NCI-H2029 treated with DMSO at 0.1 percent for 48 hours (cell line): Measurements from ENCODE around the gene GAS7.

ENCODE experiments used
- DNase-seq: peaks from one replicate; lab custom pipeline; 2025; lab: John Stamatoyannopoulos, UW

The GAS7 gene

GRCh38 chr17:10200016-10200415 lies 1.6 kb upstream of the GAS7 start:
- DNase-seq: no peak

- DNase-seq: no peak
Measured at GRCh38 chr17:10197721-10198508, 491 bp downstream of the GAS7 start.

GRCh38 chr17:10197362-10197720 lies 1.1 kb downstream of the GAS7 start:
- DNase-seq: no peak

- DNase-seq: no peak
Measured at GRCh38 chr17:10196941-10197340, 1.5 kb downstream of the GAS7 start.

GRCh38 chr17:10196384-10196895 lies 2.0 kb downstream of the GAS7 start:
- DNase-seq: no peak

GRCh38 chr17:10195090-10195805 lies 3.2 kb downstream of the GAS7 start:
- no peak for DNase-seq

- no peak for DNase-seq
Measured at GRCh38 chr17:10193632-10194031, 4.8 kb downstream of the GAS7 start.

- no peak for DNase-seq
Measured at GRCh38 chr17:10192972-10193371, 5.4 kb downstream of the GAS7 start.

- DNase-seq: no peak
Measured at GRCh38 chr17:10192461-10192860, 5.9 kb downstream of the GAS7 start.

- DNase-seq: no peak
Measured at GRCh38 chr17:10187456-10187855, 10.9 kb downstream of the GAS7 start.

GRCh38 chr17:10186771-10187410 lies 11.5 kb downstream of the GAS7 start:
- no peak for DNase-seq

- DNase-seq: no peak
Measured at GRCh38 chr17:10183931-10184930, 14.2 kb downstream of the GAS7 start.

- DNase-seq: no peak
Measured at GRCh38 chr17:10182785-10183184, 15.6 kb downstream of the GAS7 start.

GRCh38 chr17:10178506-10178991 lies 19.9 kb downstream of the GAS7 start:
- DNase-seq: no peak

- no peak for DNase-seq
Measured at GRCh38 chr17:10177913-10178505, 20.4 kb downstream of the GAS7 start.

- no peak for DNase-seq
Measured at GRCh38 chr17:10177131-10177912, 21.1 kb downstream of the GAS7 start.

GRCh38 chr17:10173913-10174312 lies 24.5 kb downstream of the GAS7 start:
- no peak for DNase-seq

GRCh38 chr17:10172778-10173177 lies 25.6 kb downstream of the GAS7 start:
- no peak for DNase-seq

GRCh38 chr17:10172241-10172741 lies 26.1 kb downstream of the GAS7 start:
- no peak for DNase-seq

- no peak for DNase-seq
Measured at GRCh38 chr17:10171581-10171981, 26.8 kb downstream of the GAS7 start.
